Measurements from ENCODE around the gene HOXC10. TPM values are rescaled to one million over a fixed set of nuclear protein-coding genes. Genes with fewer than 3 reads are reported as not detected.

HOXC10 gene
- total RNA-seq, 3 donors from 2014 or later (not counting 1 experiment from before 2014, with no cell fraction given): not detected

GRCh38 chr12:54006559-54007220 lies 21.7 kb downstream of the HOXC10 start:
- Histone ChIP-seq H3K9me3 (ENCODE audit: control insufficient read depth, insufficient read depth, low read length) (peaks cover 3% of the 10 kb centered on the region), H3K27me3 (ENCODE audit: control insufficient read depth, insufficient read depth, low read length) (peaks cover 87% of the 10 kb centered on the region), H3K4me3 (ENCODE audit: low read length) (peak overlapping the region; percentile 28), H3K36me3 (ENCODE audit: control insufficient read depth, insufficient read depth, low read length) (no peaks in the 10 kb centered on the region), H3K27ac (ENCODE audit: low read length) (no peak overlapping the region), H3K4me1 (ENCODE audit: control insufficient read depth, insufficient read depth, low read length) (peaks cover 16% of the 10 kb centered on the region)
- Mint-ChIP-seq H3K27ac (peak overlapping the region in 1 of 2 donors; percentile 7), H3K4me1 (peaks cover 18 to 29% of the 10 kb centered on the region in 2 donors), H3K36me3 (peaks cover 5% of the 10 kb centered on the region), H3K9me3 (no peaks in the 10 kb centered on the region), H3K27me3 (ENCODE audit: low read depth in 2 of 2) (peaks cover 79 to 91% of the 10 kb centered on the region in 2 donors), H3K4me3 (peak overlapping the region; percentile 95)
- DNase-seq (no peak), ATAC-seq (no peak)
- no peak for TF ChIP-seq CTCF (IDR thresholded peaks at IDR 0.05)
- intact Hi-C loops (cut with micrococcal nuclease): loop anchor here (1.0 to 2.0 kb wide), 3 partner anchors 184 to 201 kb away; no protein-coding TSS in a partner anchor
- WGBS (ENCODE audit: insufficient coverage): 12% methylated on average over 22 of the region's 22 CpGs

- Histone ChIP-seq H3K4me3 (ENCODE audit: low read length) (no peak overlapping the region), H3K27me3 (ENCODE audit: control insufficient read depth, insufficient read depth, low read length) (peaks cover 81% of the 10 kb centered on the region), H3K9me3 (ENCODE audit: control insufficient read depth, insufficient read depth, low read length) (peaks cover 3% of the 10 kb centered on the region), H3K27ac (ENCODE audit: low read length) (no peak overlapping the region), H3K4me1 (ENCODE audit: control insufficient read depth, insufficient read depth, low read length) (peaks cover 16% of the 10 kb centered on the region), H3K36me3 (ENCODE audit: control insufficient read depth, insufficient read depth, low read length) (no peaks in the 10 kb centered on the region)
- TF ChIP-seq CTCF (IDR thresholded peaks at IDR 0.05): no peak
- H3K36me3 Mint-ChIP-seq: peaks cover 5% of the 10 kb centered on the region
- H3K4me1 Mint-ChIP-seq: peaks cover 18 to 30% of the 10 kb centered on the region in 2 donors
- no peak overlapping the region for H3K4me3 Mint-ChIP-seq
- no peaks in the 10 kb centered on the region for H3K9me3 Mint-ChIP-seq
- H3K27ac Mint-ChIP-seq: no peak overlapping the region
- no peak for ATAC-seq
- no peak for DNase-seq
- intact Hi-C loops (cut with micrococcal nuclease): loop anchor here (2.0 kb wide), 1 partner anchor 183 kb away; no protein-coding TSS in a partner anchor
- WGBS (ENCODE audit: insufficient coverage): 35% methylated on average over 2 of the region's 2 CpGs
- H3K27me3 Mint-ChIP-seq (ENCODE audit: low read depth in 2 of 2): peaks cover 81 to 91% of the 10 kb centered on the region in 2 donors
These were observed 22.8 kb downstream of the HOXC10 start for GRCh38 chr12:54007538-54008259.

GRCh38 chr12:54008260-54008552 lies 23.3 kb downstream of the HOXC10 start:
- intact Hi-C loops (cut with micrococcal nuclease): no loop called here
- Histone ChIP-seq H3K27ac (ENCODE audit: low read length) (no peak overlapping the region), H3K36me3 (ENCODE audit: control insufficient read depth, insufficient read depth, low read length) (no peaks in the 10 kb centered on the region), H3K9me3 (ENCODE audit: control insufficient read depth, insufficient read depth, low read length) (no peaks in the 10 kb centered on the region), H3K4me3 (ENCODE audit: low read length) (no peak overlapping the region), H3K27me3 (ENCODE audit: control insufficient read depth, insufficient read depth, low read length) (peaks cover 82% of the 10 kb centered on the region), H3K4me1 (ENCODE audit: control insufficient read depth, insufficient read depth, low read length) (peaks cover 16% of the 10 kb centered on the region)
- no peak overlapping the region for H3K4me3 Mint-ChIP-seq
- H3K27me3 Mint-ChIP-seq (ENCODE audit: low read depth in 2 of 2): peaks cover 82 to 91% of the 10 kb centered on the region in 2 donors
- no peak overlapping the region for H3K27ac Mint-ChIP-seq
- H3K4me1 Mint-ChIP-seq: peaks cover 18 to 30% of the 10 kb centered on the region in 2 donors
- no peaks in the 10 kb centered on the region for H3K9me3 Mint-ChIP-seq
- 34% methylated on average over 2 of the region's 2 CpGs for WGBS (ENCODE audit: insufficient coverage)
- DNase-seq (no peak), ATAC-seq (no peak)
- H3K36me3 Mint-ChIP-seq: peaks cover 5% of the 10 kb centered on the region
- TF ChIP-seq CTCF (IDR thresholded peaks at IDR 0.05): no peak

All from natural killer cell (primary cell).